ENCODE measurements around the gene NPDC1. TPM values are rescaled to one million over a fixed set of nuclear protein-coding genes. Genes with fewer than 3 reads are reported as not detected.

The NPDC1 gene
- total and polyA plus RNA-seq, 2 of the 8 experiments (the other 6 are each of a cell fraction or from before 2014, with no cell fraction given), result 26.2 to 44.1 TPM

DNA sequence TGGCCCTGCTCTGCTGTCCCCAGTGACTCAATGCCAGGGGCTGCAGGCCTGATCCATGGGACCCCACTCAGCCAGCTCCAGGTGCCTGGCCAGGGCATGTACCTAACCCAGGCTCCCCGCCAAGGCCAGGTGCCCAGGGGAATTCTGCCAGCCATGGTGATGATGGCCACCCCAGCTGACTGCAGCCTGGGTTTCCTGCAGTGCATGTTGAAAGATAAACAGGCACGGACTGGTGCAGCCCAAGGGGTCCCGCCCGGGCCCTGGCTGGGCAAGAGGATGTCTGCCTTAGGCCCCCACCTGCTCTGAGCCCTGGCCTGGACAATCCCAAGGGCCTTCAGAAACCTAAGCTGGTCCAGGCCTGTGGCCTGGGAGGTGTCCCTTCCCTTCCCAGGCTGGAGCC lies 19.1 kb downstream of the NPDC1 start:
- H3K79me1 ChIP-seq (ENCODE audit: low read depth, low read length), result no peaks in the 10 kb centered on the region
- H3K9ac ChIP-seq (replicated peaks in 1 of 4; ENCODE audit: extremely low read depth in 1 of 4, low read depth in 3 of 4, low read length in 3 of 4), result no peak overlapping the region
- 93% methylated on average over 4 of the region's 4 CpGs; no CpG with 5 or more reads in 1 of the 2 experiments for WGBS, 2 experiments (ENCODE audit: extremely low coverage in 1 of 2, insufficient coverage in 1 of 2, insufficient read length in 1 of 2, insufficient replicate concordance in 2 of 2, low coverage in 1 of 2, low lambda C conversion rate in 2 of 2, missing lambda C conversion rate in 1 of 2)
- H3K23ac ChIP-seq (ENCODE audit: insufficient read length), result no peak overlapping the region
- H3K18ac ChIP-seq (ENCODE audit: extremely low read depth, low read length), result no peak overlapping the region
- no peak overlapping the region for H4K8ac ChIP-seq (ENCODE audit: extremely low read depth, insufficient read depth, low read length)
- ChIA-PET POLR2A (ENCODE audit: partially characterized antibody) (interaction anchor here (1.2 kb wide), 1 partner anchor 13 kb away, joined by 3 read pairs; no protein-coding TSS in a partner anchor), CTCF (ENCODE audit: partially characterized antibody) (interaction anchor here (0.6 to 8.5 kb wide), 13 partner anchors 8 to 333 kb away, joined by 3 to 110 read pairs (median 5); partner anchors contain the start of genes C8G, CLIC3, NPDC1 and PAXX)
- no peak overlapping the region for H2BK20ac ChIP-seq (ENCODE audit: low read length)
- H3K56ac ChIP-seq (replicated peaks; ENCODE audit: insufficient read length, low read depth, low read length), result no peak overlapping the region
- no peak overlapping the region for H3K4me3 ChIP-seq (ENCODE audit: extremely low read depth in 1 of 4, insufficient read depth in 2 of 4, low read depth in 3 of 4, low read length in 4 of 4)
- peaks cover 0 to 4% of the 10 kb centered on the region in 2 experiments for H4K20me1 ChIP-seq (replicated peaks in 1 of 2; ENCODE audit: control insufficient read depth in 1 of 2, insufficient read depth in 2 of 2, low read length in 2 of 2)
- H2AK5ac ChIP-seq (ENCODE audit: low read depth, low read length), result no peak overlapping the region
- H4K91ac ChIP-seq (replicated peaks; ENCODE audit: insufficient read length, low read length), result no peak overlapping the region
- H4K5ac ChIP-seq (ENCODE audit: insufficient read length, low read depth, low read length), result no peak overlapping the region
- no peak overlapping the region for H3K27ac ChIP-seq (ENCODE audit: low read depth, low read length)
- no peak overlapping the region for H3K4ac ChIP-seq (replicated peaks; ENCODE audit: insufficient read length, low read depth, low read length)
- no peak overlapping the region for H2BK5ac ChIP-seq (ENCODE audit: low read depth, low read length)
- H3K79me2 ChIP-seq (ENCODE audit: control insufficient read depth in 1 of 2, insufficient read depth in 2 of 2, low read length in 2 of 2), result no peaks in the 10 kb centered on the region
- H3K23me2 ChIP-seq (ENCODE audit: low read depth, low read length), result peaks cover 4% of the 10 kb centered on the region; the same call in 1 of the 2 replicates
- H3K36me3 ChIP-seq (ENCODE audit: control insufficient read depth in 2 of 4, insufficient read depth in 4 of 4, low read length in 3 of 4), result no peaks in the 10 kb centered on the region
- no peaks in the 10 kb centered on the region for H3K9me3 ChIP-seq (ENCODE audit: insufficient read depth in 2 of 2, low read depth in 1 of 2, low read length in 1 of 2)
- H3K4me1 ChIP-seq (replicated peaks in 1 of 4; ENCODE audit: control insufficient read depth in 3 of 4, insufficient read depth in 4 of 4, low read length in 3 of 4), result peaks cover 0 to 14% (median 6%) of the 10 kb centered on the region in 4 experiments; a peak in 5 of 7 replicates
- H2BK12ac ChIP-seq (ENCODE audit: low read depth, low read length), result no peak overlapping the region
- H3K14ac ChIP-seq (ENCODE audit: insufficient read length), result no peak overlapping the region
- FAIRE-seq (no peak), DNase-seq (ENCODE audit: low read depth in 1 of 2, low spot score in 2 of 2) (no peak)
- no peak overlapping the region for H2AFZ ChIP-seq (ENCODE audit: low read length)
- H3K4me2 ChIP-seq (ENCODE audit: insufficient read depth in 1 of 2, low read depth in 2 of 2, low read length in 2 of 2), result peak overlapping the region in 1 of 2 experiments; percentile 39; a peak in 1 of 4 replicates
- no peak overlapping the region for H2BK15ac ChIP-seq (ENCODE audit: low read length)
- H2BK120ac ChIP-seq (replicated peaks; ENCODE audit: low read depth, low read length), result no peak overlapping the region
- H3K27me3 ChIP-seq (replicated peaks in 1 of 4; ENCODE audit: control insufficient read depth in 3 of 4, extremely low read depth in 1 of 4, insufficient read depth in 3 of 4, low read length in 3 of 4), result peaks cover 1 to 27% (median 15%) of the 10 kb centered on the region in 4 experiments; a peak in 6 of 7 replicates
- TF ChIP-seq, protein P1, sequence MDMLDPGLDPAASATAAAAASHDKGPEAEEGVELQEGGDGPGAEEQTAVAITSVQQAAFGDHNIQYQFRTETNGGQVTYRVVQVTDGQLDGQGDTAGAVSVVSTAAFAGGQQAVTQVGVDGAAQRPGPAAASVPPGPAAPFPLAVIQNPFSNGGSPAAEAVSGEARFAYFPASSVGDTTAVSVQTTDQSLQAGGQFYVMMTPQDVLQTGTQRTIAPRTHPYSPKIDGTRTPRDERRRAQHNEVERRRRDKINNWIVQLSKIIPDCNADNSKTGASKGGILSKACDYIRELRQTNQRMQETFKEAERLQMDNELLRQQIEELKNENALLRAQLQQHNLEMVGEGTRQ (IDR thresholded peaks at IDR 0.05; ENCODE audit: low read length), result no peak
- TF ChIP-seq TAF7 (optimal IDR thresholded peaks at IDR 0.05; ENCODE audit: borderline replicate concordance, low read depth, low read length), result no peak
- TF ChIP-seq YY1 (IDR thresholded peaks at IDR 0.05; ENCODE audit: low read depth, low read length), result no peak
- no peak for TF ChIP-seq TEAD4 (IDR thresholded peaks at IDR 0.05; ENCODE audit: low read depth, low read length)
- TF ChIP-seq CTBP2 (IDR thresholded peaks at IDR 0.05; ENCODE audit: borderline replicate concordance, insufficient read depth, insufficient read length, low read length), result no peak
- TF ChIP-seq TCF12 (IDR thresholded peaks at IDR 0.05; ENCODE audit: low read depth, low read length), result no peak
- no peak for TF ChIP-seq RBBP5 (IDR thresholded peaks at IDR 0.05; ENCODE audit: borderline replicate concordance, low read depth, low read length)
- TF ChIP-seq CHD2 (IDR thresholded peaks at IDR 0.05; ENCODE audit: low read length), result no peak
- TF ChIP-seq, protein P2, sequence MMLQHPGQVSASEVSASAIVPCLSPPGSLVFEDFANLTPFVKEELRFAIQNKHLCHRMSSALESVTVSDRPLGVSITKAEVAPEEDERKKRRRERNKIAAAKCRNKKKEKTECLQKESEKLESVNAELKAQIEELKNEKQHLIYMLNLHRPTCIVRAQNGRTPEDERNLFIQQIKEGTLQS (IDR thresholded peaks at IDR 0.05; ENCODE audit: insufficient read depth, low read depth, low read length), result no peak
- no peak for TF ChIP-seq POLR2A (IDR thresholded peaks at IDR 0.05; ENCODE audit: control extremely low read depth in 1 of 2, low read depth in 2 of 2, low read length in 2 of 2)
- no peak for TF ChIP-seq MAFK (IDR thresholded peaks at IDR 0.05; ENCODE audit: low read depth, low read length)
